ENCODE data around the gene SPAG4. TPM values are rescaled to one million over a fixed set of nuclear protein-coding genes. Genes with fewer than 3 reads are reported as not detected.

Gene SPAG4
- total RNA-seq (4.7 and 5.7 TPM in 2 replicates), polyA plus RNA-seq (3.7 and 8.8 TPM in 2 replicates), polyA minus RNA-seq (11.6 and 14.0 TPM in 2 replicates)
- total RNA-seq (2013) = 0.91 TPM

GRCh38 chr20:35615667-35616464 lies at the start of gene SPAG4:
TSS of gene SPAG4 (plus strand) at chr20:35615829. CDS start at chr20:35616004, 175 bp downstream.
- H3K9ac ChIP-seq (ENCODE audit: low read length) = peak within 1 kb of the TSS; percentile 99
- TF ChIP-seq CTCF (IDR thresholded peaks at IDR 0.05) = no peak
- no peak for TF ChIP-seq EZH2 (IDR thresholded peaks at IDR 0.05; ENCODE audit: borderline replicate concordance, insufficient read depth, low read depth, low read length, poor library complexity, severe bottlenecking)
- peak within 1 kb of the TSS in 4 of 5 experiments; percentile 70 to 89 (median 73) for H3K4me3 ChIP-seq (ENCODE audit: control extremely low read depth in 1 of 5, extremely low read depth in 1 of 5, insufficient read depth in 1 of 5, low read depth in 2 of 5, low read length in 4 of 5)
- H3K4me1 Mint-ChIP-seq = peaks cover 48% of the 10 kb centered on the region
- H3K9me3 Mint-ChIP-seq (ENCODE audit: insufficient read depth) = no peaks in the 10 kb centered on the region
- peak within 1 kb of the TSS; percentile 74 for H2AFZ ChIP-seq (ENCODE audit: insufficient read depth, low read depth, low read length, poor library complexity, severe bottlenecking)
- peak within 1 kb of the TSS; percentile 95 for H3K4me3 Mint-ChIP-seq
- H3K4me2 ChIP-seq (replicated peaks; ENCODE audit: low read depth, low read length, poor library complexity, severe bottlenecking) = peak within 1 kb of the TSS; percentile 100
- intact Hi-C loops (cut with micrococcal nuclease) = loop anchor here (1.0 to 5.0 kb wide), 11 partner anchors 15 to 469 kb away; partner anchors contain the start of genes CEP250, CPNE1, EDEM2 and ERGIC3
- CTCF ChIA-PET = interaction anchor here (0.9 to 2.4 kb wide), 8 partner anchors 11 to 269 kb away, joined by 3 to 8 read pairs (median 4); partner anchors contain the start of gene RBM39
- H3K9me3 ChIP-seq (ENCODE audit: control extremely low read depth in 1 of 3, control insufficient read depth in 2 of 3, insufficient read depth in 1 of 3, low read length in 2 of 3) = peaks cover 0 to 5% (median 0%) of the 10 kb centered on the region in 3 donors
- H3K27me3 ChIP-seq (replicated peaks in 1 of 4; ENCODE audit: control extremely low read depth in 1 of 4, control insufficient read depth in 3 of 4, insufficient read depth in 4 of 4, low read length in 3 of 4) = peaks cover 0 to 5% (median 2%) of the 10 kb centered on the region in 4 experiments
- 1% methylated on average over 68 of the region's 68 CpGs for WGBS (ENCODE audit: insufficient coverage)
- H3K36me3 ChIP-seq (replicated peaks in 1 of 2; ENCODE audit: control extremely low read depth in 1 of 2, control insufficient read depth in 1 of 2, extremely low read depth in 1 of 2, insufficient read depth in 2 of 2, low read length in 1 of 2) = no peaks in the 10 kb centered on the region
- DNase-seq (peak; percentile 100), ATAC-seq (ENCODE audit: low read depth) (peak; percentile 87)
- H4K20me1 ChIP-seq (ENCODE audit: control insufficient read depth, insufficient read depth, low read length, poor library complexity, severe bottlenecking) = peaks cover 8% of the 10 kb centered on the region
- H3K79me2 ChIP-seq (ENCODE audit: control insufficient read depth, insufficient read depth, low read length) = no peaks in the 10 kb centered on the region
- POLR2A ChIA-PET = interaction anchor here (0.6 to 4.6 kb wide), 12 partner anchors 49 to 338 kb away, joined by 3 to 38 read pairs (median 4); partner anchors contain the start of genes CPNE1, ERGIC3, NFS1 and PHF20
- H3K27ac Mint-ChIP-seq = peak within 1 kb of the TSS; percentile 90
- H3K27ac ChIP-seq (ENCODE audit: low read length in 2 of 2) = peak within 1 kb of the TSS; percentile 96 to 98
- peaks cover 26 to 57% of the 10 kb centered on the region in 2 donors for H3K4me1 ChIP-seq (ENCODE audit: control insufficient read depth in 2 of 2, insufficient read depth in 2 of 2, low read length in 2 of 2)
- H3K27me3 Mint-ChIP-seq = no peaks in the 10 kb centered on the region

All from B cell (primary cell).